B cell (primary cell): Measurements from ENCODE around the gene ZNF773. TPM values are rescaled to one million over a fixed set of nuclear protein-coding genes. Genes with fewer than 3 reads are reported as not detected.
A peak's percentile ranks its signal among the peaks of the same experiment; 100 is the strongest.
"Not testable (repeated sequence)": the region's sequence is repeated elsewhere in the genome, so short reads cannot be mapped to it uniquely, and the experiment has no call there.

Source experiments
- ATAC-seq: fragments of 200-7000 bp; cut with Tn5 transposase; one replicate; pipeline ENCODE4 v1.10.0; 2021; ENCODE audit warnings: low read depth, mild to moderate bottlenecking, moderate number of reproducible peaks, moderate library complexity
- CTCF ChIA-PET: fragments of 350-600 bp; sonication (Branson Sonifier 250); formaldehyde crosslinking; loops from one replicate; lab custom pipeline; 2021; ENCODE audit warnings: antibody characterized with exemption, inconsistent platforms; lab: Charles Lee
- POLR2A ChIA-PET: fragments of 350-600 bp; sonication (Branson Sonifier 250); formaldehyde crosslinking; loops from one replicate; lab custom pipeline; 2021; ENCODE audit warnings: antibody characterized with exemption; lab: Charles Lee
- DNase-seq: peaks from one replicate; pipeline ENCODE4 v3.0.0; 2013
- H2AFZ ChIP-seq: 2 replicates; pipeline ENCODE4 v1.6.1; 2012; ENCODE audit warnings: mild to moderate bottlenecking, low read depth, low read length; ENCODE audit not compliant: insufficient read depth, poor library complexity, severe bottlenecking
- H3K27ac ChIP-seq, 2 donors: 1 replicate in 1 of 2; 2 replicates in 1 of 2; pipeline ENCODE4 v1.5.1; 2012 to 2013; ENCODE audit warnings: low read length in 2 of 2, mild to moderate bottlenecking in 2 of 2, moderate library complexity in 1 of 2
- H3K27me3 ChIP-seq, 4 experiments: fragments of 200-600 bp in 1 of 4; sonication (generic) in 1 of 4; replicated peaks in 1 of 4; 1 replicate in 2 of 4; 2 replicates in 2 of 4; pipeline versions ENCODE4 v1.6.1 to v1.7.0; 2013 to 2016; ENCODE audit warnings: low read length in 3 of 4, mild to moderate bottlenecking in 2 of 4, mixed read lengths in 1 of 4, moderate library complexity in 1 of 4; ENCODE audit not compliant: insufficient read depth in 4 of 4, control insufficient read depth in 3 of 4; ENCODE audit errors: control extremely low read depth in 1 of 4
- H3K36me3 ChIP-seq, 2 experiments: replicated peaks in 1 of 2; 1 replicate in 1 of 2; 2 replicates in 1 of 2; pipeline versions ENCODE4 v1.6.1 to v1.7.1; 2013; ENCODE audit warnings: low read length in 1 of 2; ENCODE audit not compliant: insufficient read depth in 2 of 2, control insufficient read depth in 1 of 2; ENCODE audit errors: control extremely low read depth in 1 of 2, extremely low read depth in 1 of 2
- H3K4me1 ChIP-seq, 2 donors: fragments of 200-600 bp in 1 of 2; sonication (generic) in 1 of 2; 1 replicate in 1 of 2; 2 replicates in 1 of 2; pipeline versions ENCODE4 v1.5.1 to v1.6.1; 2013 to 2017; ENCODE audit warnings: low read length in 2 of 2; ENCODE audit not compliant: control insufficient read depth in 2 of 2, insufficient read depth in 2 of 2
- H3K4me2 ChIP-seq: replicated peaks from 2 replicates; pipeline ENCODE3; 2012; ENCODE audit warnings: mild to moderate bottlenecking, low read depth, low read length; ENCODE audit not compliant: poor library complexity, severe bottlenecking
- H3K4me3 ChIP-seq, 5 experiments: fragments of 200-600 bp in 1 of 5; sonication (generic) in 1 of 5; 1 replicate in 3 of 5; 2 replicates in 2 of 5; pipeline versions ENCODE4 v1.5.1 to v1.7.0; 2011 to 2016; ENCODE audit warnings: low read length in 4 of 5, mild to moderate bottlenecking in 4 of 5, low read depth in 2 of 5, control low read depth in 1 of 5, moderate library complexity in 1 of 5; ENCODE audit not compliant: insufficient read depth in 1 of 5; ENCODE audit errors: control extremely low read depth in 1 of 5, extremely low read depth in 1 of 5
- H3K79me2 ChIP-seq: fragments of 200-600 bp; sonication (generic); one replicate; pipeline ENCODE4 v1.6.0; 2016; ENCODE audit warnings: low read length; ENCODE audit not compliant: control insufficient read depth, insufficient read depth
- H3K9ac ChIP-seq: fragments of 200-600 bp; sonication (generic); 2 replicates; pipeline ENCODE4 v1.6.1; 2017; ENCODE audit warnings: mild to moderate bottlenecking, low read length, moderate library complexity
- H3K9me3 ChIP-seq, 3 donors: one replicate each; pipeline versions ENCODE4 v1.6.1 to v1.7.1; 2013; ENCODE audit warnings: low read length in 2 of 3; ENCODE audit not compliant: control insufficient read depth in 2 of 3, insufficient read depth in 1 of 3; ENCODE audit errors: control extremely low read depth in 1 of 3
- H4K20me1 ChIP-seq: 2 replicates; pipeline ENCODE4 v1.6.0; 2012; ENCODE audit warnings: mild to moderate bottlenecking, low read length; ENCODE audit not compliant: insufficient read depth, control insufficient read depth, poor library complexity, severe bottlenecking
- H3K27ac Mint-ChIP-seq: one replicate; pipeline ENCODE4 v1.8.0; 2021; ENCODE audit warnings: mixed read lengths
- H3K27me3 Mint-ChIP-seq: one replicate; pipeline ENCODE4 v1.8.0; 2021; ENCODE audit warnings: mixed read lengths
- H3K4me1 Mint-ChIP-seq: one replicate; pipeline ENCODE4 v1.8.0; 2021; ENCODE audit warnings: mixed read lengths
- H3K4me3 Mint-ChIP-seq: one replicate; pipeline ENCODE4 v1.8.0; 2021; ENCODE audit warnings: mixed read lengths
- H3K9me3 Mint-ChIP-seq: one replicate; pipeline ENCODE4 v1.8.0; 2022; ENCODE audit warnings: mixed read lengths; ENCODE audit not compliant: insufficient read depth
- EZH2 ChIP-seq: IDR thresholded peaks from 2 replicates; pipeline ENCODE4 v1.6.1; 2012; ENCODE audit warnings: borderline replicate concordance, low read depth, mild to moderate bottlenecking, moderate library complexity, low read length; ENCODE audit not compliant: insufficient read depth, poor library complexity, severe bottlenecking
- WGBS: methylation state at CpG from one replicate; pipeline ENCODE4 v1.1.5; 2013; ENCODE audit warnings: missing lambda C conversion rate; ENCODE audit not compliant: insufficient coverage; 5-methylcytosine and 5-hydroxymethylcytosine counted together
- intact Hi-C: fragments of 100-400 bp; cut with micrococcal nuclease; formaldehyde crosslinking; loops from one replicate; pipeline ENCODE4 v1.10.0; 2022
- polyA minus RNA-seq: library from RNA; depleted of rRNA, polyadenylated mRNA; stranded (reverse); fragments of >200 nt; gene quantifications from 2 replicates; pipeline ENCODE4 v1.2.3, GENCODE V29; 2012
- polyA plus RNA-seq: library from polyadenylated mRNA; depleted of rRNA; stranded (reverse); fragments of >200 nt; gene quantifications from 2 replicates; pipeline ENCODE4 v1.2.3, GENCODE V29; 2012
- total RNA-seq, 2 donors: library from RNA; stranded (reverse); fragments of 120-200 nt in 1 of 2; gene quantifications; 1 replicate in 1 of 2; 2 replicates in 1 of 2; pipeline versions ENCODE4 v1.2.3 to v1.2.4, GENCODE V29; 2013 to 2022
- TF ChIP-seq, protein P1 (sequence below): fragments of 200-600 bp; IDR thresholded peaks from one replicate; pipeline ENCODE4 v1.8.0; 2022; ENCODE audit warnings: antibody characterized with exemption, mild to moderate bottlenecking

The ZNF773 gene
- total RNA-seq = 28.6 and 29.2 TPM in 2 replicates
- total RNA-seq (2013) = 18.7 TPM
- 12.6 and 13.3 TPM in 2 replicates for polyA plus RNA-seq
- polyA minus RNA-seq = 8.7 and 15.1 TPM in 2 replicates

GRCh38 chr19:57499680-57500395 lies at the start of gene ZNF773:
Gene ZNF773 (plus strand): TSS chr19:57499938. CDS start chr19:57500081, 143 bp downstream.
- TF ChIP-seq, protein P1, sequence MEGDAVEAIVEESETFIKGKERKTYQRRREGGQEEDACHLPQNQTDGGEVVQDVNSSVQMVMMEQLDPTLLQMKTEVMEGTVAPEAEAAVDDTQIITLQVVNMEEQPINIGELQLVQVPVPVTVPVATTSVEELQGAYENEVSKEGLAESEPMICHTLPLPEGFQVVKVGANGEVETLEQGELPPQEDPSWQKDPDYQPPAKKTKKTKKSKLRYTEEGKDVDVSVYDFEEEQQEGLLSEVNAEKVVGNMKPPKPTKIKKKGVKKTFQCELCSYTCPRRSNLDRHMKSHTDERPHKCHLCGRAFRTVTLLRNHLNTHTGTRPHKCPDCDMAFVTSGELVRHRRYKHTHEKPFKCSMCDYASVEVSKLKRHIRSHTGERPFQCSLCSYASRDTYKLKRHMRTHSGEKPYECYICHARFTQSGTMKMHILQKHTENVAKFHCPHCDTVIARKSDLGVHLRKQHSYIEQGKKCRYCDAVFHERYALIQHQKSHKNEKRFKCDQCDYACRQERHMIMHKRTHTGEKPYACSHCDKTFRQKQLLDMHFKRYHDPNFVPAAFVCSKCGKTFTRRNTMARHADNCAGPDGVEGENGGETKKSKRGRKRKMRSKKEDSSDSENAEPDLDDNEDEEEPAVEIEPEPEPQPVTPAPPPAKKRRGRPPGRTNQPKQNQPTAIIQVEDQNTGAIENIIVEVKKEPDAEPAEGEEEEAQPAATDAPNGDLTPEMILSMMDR = peak; percentile 31
- Histone ChIP-seq H2AFZ (peak within 1 kb of the TSS; percentile 76), H3K79me2 (peaks cover 40% of the 10 kb centered on the region), H3K9ac (peak within 1 kb of the TSS; percentile 76), H3K9me3 (peaks cover 3 to 32% (median 13%) of the 10 kb centered on the region in 3 donors), H3K27ac (peak within 1 kb of the TSS; percentile 75 to 83), H3K36me3 (peaks cover 4 to 14% of the 10 kb centered on the region in 2 experiments), H3K4me2 (peak within 1 kb of the TSS; percentile 72), H3K4me3 (peak within 1 kb of the TSS; percentile 3 to 70 (median 65))
- CTCF ChIA-PET, H3K27me3 Mint-ChIP-seq, H3K27me3 ChIP-seq, H4K20me1 ChIP-seq, H3K4me1 ChIP-seq: not testable (repeated sequence)
- POLR2A ChIA-PET = interaction anchor here (1.0 kb wide), 1 partner anchor 28 kb away, joined by 4 read pairs; the partner anchor contains the start of gene ZNF549
- under 1% methylated on average over 49 of the region's 69 CpGs for WGBS
- H3K4me3 Mint-ChIP-seq = peak within 1 kb of the TSS; percentile 87
- peaks cover 24% of the 10 kb centered on the region for H3K4me1 Mint-ChIP-seq
- intact Hi-C loops = loop anchor here (1.0 kb wide), 6 partner anchors 13 to 133 kb away; partner anchors contain the start of genes ZNF211, ZNF419, ZNF549 and ZNF749
- DNase-seq (peak; percentile 97), ATAC-seq (peak; percentile 100)
- H3K27ac Mint-ChIP-seq = peak within 1 kb of the TSS; percentile 87
- peaks cover 10% of the 10 kb centered on the region for H3K9me3 Mint-ChIP-seq

DNA sequence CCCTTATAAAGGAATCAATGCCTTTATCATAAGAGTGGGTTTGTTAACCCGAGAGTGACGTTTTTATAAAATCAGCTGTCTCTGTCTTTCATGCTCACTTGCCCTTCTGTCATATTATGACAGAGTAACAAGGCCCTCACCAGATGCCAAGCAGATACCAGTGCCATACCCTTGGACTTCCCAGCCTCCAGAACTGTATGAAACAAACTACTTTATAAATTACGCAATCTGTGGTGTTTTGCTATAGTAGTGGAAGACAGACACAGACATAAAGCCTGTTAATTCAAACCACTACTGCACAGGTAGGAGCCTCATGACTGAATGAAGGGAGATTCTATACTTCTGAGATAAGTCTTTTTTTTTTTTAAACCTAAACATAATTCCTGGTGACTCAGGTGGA lies 47.4 kb upstream of the ZNF773 start:
- Mint-ChIP-seq H3K27ac (no peak overlapping the region), H3K27me3 (no peaks in the 10 kb centered on the region), H3K4me3 (no peak overlapping the region), H3K4me1 (no peaks in the 10 kb centered on the region), H3K9me3 (peaks cover 7% of the 10 kb centered on the region)
- Histone ChIP-seq H3K27me3 (no peaks in the 10 kb centered on the region), H3K4me2 (no peak overlapping the region), H3K79me2 (no peaks in the 10 kb centered on the region), H2AFZ (no peak overlapping the region), H3K36me3 (peaks cover 0 to 5% of the 10 kb centered on the region in 2 experiments), H4K20me1 (no peaks in the 10 kb centered on the region), H3K27ac (no peak overlapping the region), H3K4me3 (no peak overlapping the region), H3K4me1 (no peaks in the 10 kb centered on the region), H3K9me3 (peaks cover 0 to 11% (median 8%) of the 10 kb centered on the region in 3 donors), H3K9ac (no peak overlapping the region)
- no CpG with 5 or more reads among the region's 3 CpGs for WGBS
- TF ChIP-seq, protein P1 = no peak
- TF ChIP-seq EZH2 = no peak
- DNase-seq (no peak), ATAC-seq (no peak)
- intact Hi-C loops = no loop called here
- POLR2A ChIA-PET = no interaction called here
- CTCF ChIA-PET = no interaction called here
